Measurements from ENCODE around the gene LACTB. TPM values are rescaled to one million over a fixed set of nuclear protein-coding genes. Genes with fewer than 3 reads are reported as not detected.

LACTB gene
- polyA plus RNA-seq, 1 donor from 2014 or later: 24.3 TPM

- no peak overlapping the region for H3K4me3 ChIP-seq (ENCODE audit: low read length)
- H2AFZ ChIP-seq (ENCODE audit: low read depth, low read length): no peak overlapping the region
- H4K20me1 ChIP-seq (ENCODE audit: insufficient read depth): no peaks in the 10 kb centered on the region
- no peaks in the 10 kb centered on the region for H3K36me3 ChIP-seq (ENCODE audit: insufficient read depth, low read length)
- TF ChIP-seq SMC3 (conservative IDR thresholded peaks at IDR 0.05; ENCODE audit: poor library complexity): no peak
- TF ChIP-seq TAF1 (IDR thresholded peaks at IDR 0.05; ENCODE audit: low read depth): no peak
- no peak for TF ChIP-seq RAD21 (conservative IDR thresholded peaks at IDR 0.05)
- no peak for TF ChIP-seq CTCF (IDR thresholded peaks at IDR 0.05; ENCODE audit: poor library complexity, severe bottlenecking)
- TF ChIP-seq REST (IDR thresholded peaks at IDR 0.05; ENCODE audit: borderline replicate concordance): no peak
- no peak for TF ChIP-seq MXI1 (conservative IDR thresholded peaks at IDR 0.05; ENCODE audit: poor library complexity, severe bottlenecking)
- no peak for TF ChIP-seq EZH2 (IDR thresholded peaks at IDR 0.05; ENCODE audit: borderline replicate concordance, insufficient read depth, low read length, poor library complexity, severe bottlenecking)
- H3K27me3 ChIP-seq (ENCODE audit: insufficient read depth, low read depth, low read length): no peaks in the 10 kb centered on the region
- no peaks in the 10 kb centered on the region for H3K79me2 ChIP-seq (replicated peaks; ENCODE audit: insufficient read depth, low read length)
- H3K27ac ChIP-seq (ENCODE audit: low read length): no peak overlapping the region
- no peak overlapping the region for H3K4me2 ChIP-seq (ENCODE audit: low read length)
- no peak overlapping the region for H3K9ac ChIP-seq (ENCODE audit: low read length)
- no peaks in the 10 kb centered on the region for H3K9me3 ChIP-seq (ENCODE audit: low read length)
- no peaks in the 10 kb centered on the region for H3F3A ChIP-seq (ENCODE audit: insufficient read depth, low read length, poor library complexity, severe bottlenecking)
- H3K9me2 ChIP-seq (ENCODE audit: insufficient read depth, low read length): no peaks in the 10 kb centered on the region
These were observed 33.0 kb upstream of the LACTB start for GRCh38 chr15:63088533-63089245.

DNA sequence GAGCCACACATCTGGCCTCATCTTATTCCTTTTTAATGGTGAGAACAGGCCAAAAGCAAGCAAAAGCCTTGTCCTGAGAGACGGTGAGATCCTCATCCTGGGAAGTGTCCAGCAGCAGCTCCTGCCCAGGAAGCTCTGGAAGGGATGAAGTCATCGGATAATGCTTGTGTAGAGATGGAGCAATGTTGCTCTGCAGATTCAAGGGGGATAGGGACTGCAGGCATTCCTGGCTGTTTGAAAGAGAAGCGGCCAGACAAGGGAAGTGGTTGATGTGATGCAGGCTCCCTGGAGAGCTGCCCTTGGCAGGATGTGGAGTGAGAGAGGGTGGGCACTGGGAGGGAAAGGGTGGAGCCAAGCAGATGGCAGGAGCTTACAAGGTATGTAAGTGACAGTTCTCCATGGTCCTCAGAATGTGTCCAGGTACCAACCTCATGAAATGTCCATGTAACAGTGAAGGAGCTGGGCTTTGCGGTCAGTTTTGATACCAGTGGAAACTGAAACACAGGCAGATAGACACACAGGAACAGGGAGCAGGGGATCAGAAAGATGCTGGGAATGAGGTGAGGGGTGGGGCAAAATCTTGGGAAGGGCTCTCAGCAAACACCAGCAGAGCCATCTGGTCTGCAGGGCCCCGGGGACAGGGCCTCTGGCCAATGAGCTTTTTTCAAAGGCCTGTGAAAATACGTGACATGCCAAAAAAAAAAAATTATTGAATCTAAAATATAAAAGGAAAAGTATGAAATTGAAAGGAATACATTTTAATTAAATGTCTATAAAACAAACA is 32.2 kb upstream of the LACTB start:
- no peak overlapping the region for H3K9ac ChIP-seq (ENCODE audit: low read length)
- no peaks in the 10 kb centered on the region for H3F3A ChIP-seq (ENCODE audit: insufficient read depth, low read length, poor library complexity, severe bottlenecking)
- no peak overlapping the region for H3K27ac ChIP-seq (ENCODE audit: low read length)
- no peak overlapping the region for H3K4me3 ChIP-seq (ENCODE audit: low read length)
- H3K79me2 ChIP-seq (replicated peaks; ENCODE audit: insufficient read depth, low read length): no peaks in the 10 kb centered on the region
- no peaks in the 10 kb centered on the region for H3K9me2 ChIP-seq (ENCODE audit: insufficient read depth, low read length)
- no peaks in the 10 kb centered on the region for H4K20me1 ChIP-seq (ENCODE audit: insufficient read depth)
- no peak overlapping the region for H2AFZ ChIP-seq (ENCODE audit: low read depth, low read length)
- TF ChIP-seq EZH2 (IDR thresholded peaks at IDR 0.05; ENCODE audit: borderline replicate concordance, insufficient read depth, low read length, poor library complexity, severe bottlenecking): no peak
- TF ChIP-seq RAD21 (conservative IDR thresholded peaks at IDR 0.05): no peak
- no peak for TF ChIP-seq EP300 (conservative IDR thresholded peaks at IDR 0.05; ENCODE audit: poor library complexity, severe bottlenecking)
- TF ChIP-seq POLR2AphosphoS5 (IDR thresholded peaks at IDR 0.05): no peak
- TF ChIP-seq SMC3 (conservative IDR thresholded peaks at IDR 0.05; ENCODE audit: poor library complexity): no peak
- TF ChIP-seq TAF1 (IDR thresholded peaks at IDR 0.05; ENCODE audit: low read depth): no peak
- TF ChIP-seq CTCF (IDR thresholded peaks at IDR 0.05; ENCODE audit: poor library complexity, severe bottlenecking): no peak
- no peak for TF ChIP-seq MXI1 (conservative IDR thresholded peaks at IDR 0.05; ENCODE audit: poor library complexity, severe bottlenecking)
- no peak for TF ChIP-seq REST (IDR thresholded peaks at IDR 0.05; ENCODE audit: borderline replicate concordance)
- no peaks in the 10 kb centered on the region for H3K9me3 ChIP-seq (ENCODE audit: low read length)
- no peaks in the 10 kb centered on the region for H3K27me3 ChIP-seq (ENCODE audit: insufficient read depth, low read depth, low read length)
- H3K36me3 ChIP-seq (ENCODE audit: insufficient read depth, low read length): no peaks in the 10 kb centered on the region
- H3K4me2 ChIP-seq (ENCODE audit: low read length): no peak overlapping the region
